ENCODE data around the gene TSHZ2.

The TSHZ2 gene

GRCh38 chr20:53195876-53196610, 223.9 kb downstream of the TSHZ2 start:
- no peak for TF ChIP-seq CTCF (IDR thresholded peaks at IDR 0.05; ENCODE audit: low read depth, low read length, missing control alignments)
- no peak overlapping the region for H3K4me3 ChIP-seq (ENCODE audit: low read depth, low read length)
- no peak for DNase-seq (ENCODE audit: low read depth)

- no peak for DNase-seq (ENCODE audit: low read depth)
- H3K4me3 ChIP-seq (ENCODE audit: low read depth, low read length) = no peak overlapping the region
- TF ChIP-seq CTCF (IDR thresholded peaks at IDR 0.05; ENCODE audit: low read depth, low read length, missing control alignments) = no peak
Measured at GRCh38 chr20:53201588-53201987, 229.4 kb downstream of the TSHZ2 start.

GRCh38 chr20:53202777-53203176, 230.6 kb downstream of the TSHZ2 start:
- H3K4me3 ChIP-seq (ENCODE audit: low read depth, low read length) = no peak overlapping the region
- no peak for TF ChIP-seq CTCF (IDR thresholded peaks at IDR 0.05; ENCODE audit: low read depth, low read length, missing control alignments)
- no peak for DNase-seq (ENCODE audit: low read depth)

- DNase-seq (ENCODE audit: low read depth) = no peak
- H3K4me3 ChIP-seq (ENCODE audit: low read depth, low read length) = no peak overlapping the region
- TF ChIP-seq CTCF (IDR thresholded peaks at IDR 0.05; ENCODE audit: low read depth, low read length, missing control alignments) = no peak
Measured at GRCh38 chr20:53205046-53205445, 232.9 kb downstream of the TSHZ2 start.

GRCh38 chr20:53208110-53208832, 236.1 kb downstream of the TSHZ2 start:
- no peak for DNase-seq (ENCODE audit: low read depth)
- TF ChIP-seq CTCF (IDR thresholded peaks at IDR 0.05; ENCODE audit: low read depth, low read length, missing control alignments) = peak; percentile 35

GRCh38 chr20:53210041-53210440, 237.9 kb downstream of the TSHZ2 start:
- TF ChIP-seq CTCF (IDR thresholded peaks at IDR 0.05; ENCODE audit: low read depth, low read length, missing control alignments) = no peak
- H3K4me3 ChIP-seq (ENCODE audit: low read depth, low read length) = no peak overlapping the region
- DNase-seq (ENCODE audit: low read depth) = no peak

More at GRCh38 chr20:53208110-53208832, 236.1 kb downstream of the TSHZ2 start:
- H3K4me3 ChIP-seq (ENCODE audit: low read depth, low read length) = no peak overlapping the region

All from GM12864 (cell line).